Suprapubic skin (tissue), 4 donors: ENCODE data around the gene TBX10.

Experiments used
- EP300 ChIP-seq: sonication (generic); formaldehyde crosslinking; IDR thresholded peaks from one replicate; pipeline ENCODE4 v1.6.1; 2017; ENCODE audit warnings: antibody characterized with exemption
- POLR2AphosphoS5 ChIP-seq, 3 donors: sonication (generic); formaldehyde crosslinking; IDR thresholded peaks; one replicate each; pipeline ENCODE4 v1.6.1; 2017; ENCODE audit warnings: antibody characterized with exemption in 3 of 3
- TF ChIP-seq, protein P1 (sequence below), 2 donors: fragments of 200-600 bp in 1 of 2; fragments of 450-650 bp in 1 of 2; sonication (generic) in 1 of 2; IDR thresholded peaks; one replicate each; pipeline ENCODE4 v1.5.1; 2016 to 2019; ENCODE audit warnings: antibody characterized with exemption in 2 of 2, mild to moderate bottlenecking in 1 of 2, moderate library complexity in 1 of 2

- TF ChIP-seq, protein P1, sequence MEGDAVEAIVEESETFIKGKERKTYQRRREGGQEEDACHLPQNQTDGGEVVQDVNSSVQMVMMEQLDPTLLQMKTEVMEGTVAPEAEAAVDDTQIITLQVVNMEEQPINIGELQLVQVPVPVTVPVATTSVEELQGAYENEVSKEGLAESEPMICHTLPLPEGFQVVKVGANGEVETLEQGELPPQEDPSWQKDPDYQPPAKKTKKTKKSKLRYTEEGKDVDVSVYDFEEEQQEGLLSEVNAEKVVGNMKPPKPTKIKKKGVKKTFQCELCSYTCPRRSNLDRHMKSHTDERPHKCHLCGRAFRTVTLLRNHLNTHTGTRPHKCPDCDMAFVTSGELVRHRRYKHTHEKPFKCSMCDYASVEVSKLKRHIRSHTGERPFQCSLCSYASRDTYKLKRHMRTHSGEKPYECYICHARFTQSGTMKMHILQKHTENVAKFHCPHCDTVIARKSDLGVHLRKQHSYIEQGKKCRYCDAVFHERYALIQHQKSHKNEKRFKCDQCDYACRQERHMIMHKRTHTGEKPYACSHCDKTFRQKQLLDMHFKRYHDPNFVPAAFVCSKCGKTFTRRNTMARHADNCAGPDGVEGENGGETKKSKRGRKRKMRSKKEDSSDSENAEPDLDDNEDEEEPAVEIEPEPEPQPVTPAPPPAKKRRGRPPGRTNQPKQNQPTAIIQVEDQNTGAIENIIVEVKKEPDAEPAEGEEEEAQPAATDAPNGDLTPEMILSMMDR (IDR thresholded peaks at IDR 0.05): no peak
- TF ChIP-seq EP300 (no peak), POLR2AphosphoS5 (IDR thresholded peaks at IDR 0.05) (no peak)
These were observed 7.2 kb upstream of the TBX10 start for GRCh38 chr11:67646535-67647336.
